Caco-2 (cell line): Measurements from ENCODE around the gene LPAR1. TPM values are rescaled to one million over a fixed set of nuclear protein-coding genes. Genes with fewer than 3 reads are reported as not detected.

Experiments
- BruUV-seq: library from RNA; stranded (reverse); fragments of 400-500 nt; replicated peaks from 2 replicates; lab custom pipeline; 2021; lab: Mats Ljungman, UMichigan
- CTCF ChIA-PET: fragments of 300-600 bp; sonication (Branson Sonifier 250); formaldehyde crosslinking; loops from one replicate; lab custom pipeline; 2022; ENCODE audit warnings: antibody characterized with exemption; lab: Charles Lee
- POLR2A ChIA-PET: fragments of 300-600 bp; sonication (Branson Sonifier 250); formaldehyde crosslinking; loops from one replicate; lab custom pipeline; 2022; ENCODE audit warnings: antibody characterized with exemption; lab: Charles Lee
- DNase-seq, 2 experiments: peaks; one replicate each; pipeline versions ENCODE4 v3.0.0 to v3.0.0-alpha.2; 2020 to 2022
- H3K27me3 ChIP-seq: replicated peaks from 2 replicates; pipeline ENCODE4 v1.6.0; 2011; ENCODE audit warnings: low read length; ENCODE audit not compliant: control insufficient read depth, insufficient read depth
- H3K36me3 ChIP-seq: 2 replicates; pipeline ENCODE4 v1.5.1; 2011; ENCODE audit warnings: low read length; ENCODE audit not compliant: control insufficient read depth, insufficient read depth
- H3K4me1 ChIP-seq: fragments of 250-450 bp; sonication (Bioruptor Pico); 2 replicates; pipeline ENCODE4 v1.5.1; 2020; ENCODE audit warnings: mild to moderate bottlenecking
- H3K4me3 ChIP-seq: 2 replicates; pipeline ENCODE4 v1.5.1; 2011; ENCODE audit warnings: low read depth, mild to moderate bottlenecking, control low read depth, low read length
- H3K9me3 ChIP-seq: fragments of 250-450 bp; sonication (Bioruptor Pico); 2 replicates; pipeline ENCODE4 v1.5.1; 2020; ENCODE audit warnings: mild to moderate bottlenecking, moderate library complexity
- H3K27ac Mint-ChIP-seq: one replicate; pipeline ENCODE4 v1.8.0; 2022; ENCODE audit warnings: mixed read lengths; ENCODE audit not compliant: unreplicated experiment
- H3K27me3 Mint-ChIP-seq: one replicate; pipeline ENCODE4 v1.8.0; 2022; ENCODE audit warnings: mixed read lengths; ENCODE audit not compliant: insufficient read depth, unreplicated experiment
- H3K36me3 Mint-ChIP-seq: one replicate; pipeline ENCODE4 v1.8.0; 2022; ENCODE audit warnings: mild to moderate bottlenecking, mixed read lengths; ENCODE audit not compliant: insufficient read depth, unreplicated experiment
- H3K4me1 Mint-ChIP-seq: one replicate; pipeline ENCODE4 v1.8.0; 2022; ENCODE audit warnings: low read depth, mixed read lengths; ENCODE audit not compliant: unreplicated experiment
- H3K4me3 Mint-ChIP-seq: one replicate; pipeline ENCODE4 v1.8.0; 2022; ENCODE audit warnings: mild to moderate bottlenecking, moderate library complexity, mixed read lengths; ENCODE audit not compliant: unreplicated experiment
- H3K9me3 Mint-ChIP-seq: one replicate; pipeline ENCODE4 v1.8.0; 2022; ENCODE audit warnings: mixed read lengths; ENCODE audit not compliant: unreplicated experiment
- intact Hi-C: fragments of 100-400 bp; cut with micrococcal nuclease; formaldehyde crosslinking; loops from one replicate; pipeline ENCODE4 v1.10.0; 2022; ENCODE audit not compliant: unreplicated experiment
- total RNA-seq: library from RNA; stranded (reverse); gene quantifications from 2 replicates; pipeline ENCODE4 v1.2.3, GENCODE V29; 2022
- TF ChIP-seq, protein P1 (sequence below), 2 experiments: fragments of 200-600 bp in 1 of 2; IDR thresholded peaks; 1 replicate in 1 of 2; 2 replicates in 1 of 2; pipeline versions ENCODE4 v1.5.1 to v1.8.0; 2011 to 2022; ENCODE audit warnings: antibody characterized with exemption in 1 of 2, control low read depth in 1 of 2, inconsistent platforms in 1 of 2, low read depth in 1 of 2, low read length in 1 of 2, mild to moderate bottlenecking in 1 of 2, moderate library complexity in 1 of 2; ENCODE audit not compliant: insufficient read depth in 1 of 2, severe bottlenecking in 1 of 2, unreplicated experiment in 1 of 2

LPAR1 gene
- total RNA-seq, 1 experiment from 2014 or later, result 20.3 TPM

DNA sequence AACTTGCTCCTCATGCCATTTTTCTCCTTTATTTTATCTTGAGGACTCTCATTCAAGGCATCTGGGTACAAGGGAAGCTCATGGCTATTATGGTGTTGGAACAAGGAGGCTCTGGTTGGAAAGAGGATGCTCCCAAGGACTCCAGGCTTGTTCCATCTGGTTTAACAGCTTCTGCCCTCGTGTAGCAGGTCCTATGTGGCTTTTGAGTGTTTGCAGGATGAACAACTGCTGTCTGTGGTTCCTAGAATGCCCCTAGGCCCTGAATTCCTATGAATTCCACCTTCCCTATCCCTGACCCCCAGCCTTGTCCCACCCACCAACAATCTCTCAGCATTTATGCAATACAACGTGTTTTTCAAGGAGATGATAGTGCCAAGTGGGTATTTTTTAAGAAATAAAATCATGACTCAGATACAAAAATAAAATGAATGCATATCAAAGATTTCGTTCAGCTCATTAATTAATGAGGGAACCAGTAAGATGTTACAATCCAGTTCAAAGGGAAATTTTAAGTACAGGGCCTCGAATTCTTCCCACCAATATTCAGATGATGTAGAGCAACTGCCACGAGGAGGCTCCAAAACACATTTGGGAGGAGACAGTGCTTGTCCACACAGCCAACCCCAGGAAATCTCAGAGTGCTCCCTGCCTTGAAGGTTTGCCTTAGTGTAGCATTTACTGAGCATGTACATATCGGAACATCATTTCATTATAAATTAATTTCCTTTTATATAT, 187.7 kb downstream of the LPAR1 start:
- H3K4me3 ChIP-seq, result no peak overlapping the region
- Mint-ChIP-seq H3K9me3 (peaks cover 26% of the 10 kb centered on the region), H3K27ac (no peak overlapping the region), H3K27me3 (no peaks in the 10 kb centered on the region), H3K4me1 (no peaks in the 10 kb centered on the region), H3K4me3 (no peak overlapping the region), H3K36me3 (no peaks in the 10 kb centered on the region)
- TF ChIP-seq, protein P1, sequence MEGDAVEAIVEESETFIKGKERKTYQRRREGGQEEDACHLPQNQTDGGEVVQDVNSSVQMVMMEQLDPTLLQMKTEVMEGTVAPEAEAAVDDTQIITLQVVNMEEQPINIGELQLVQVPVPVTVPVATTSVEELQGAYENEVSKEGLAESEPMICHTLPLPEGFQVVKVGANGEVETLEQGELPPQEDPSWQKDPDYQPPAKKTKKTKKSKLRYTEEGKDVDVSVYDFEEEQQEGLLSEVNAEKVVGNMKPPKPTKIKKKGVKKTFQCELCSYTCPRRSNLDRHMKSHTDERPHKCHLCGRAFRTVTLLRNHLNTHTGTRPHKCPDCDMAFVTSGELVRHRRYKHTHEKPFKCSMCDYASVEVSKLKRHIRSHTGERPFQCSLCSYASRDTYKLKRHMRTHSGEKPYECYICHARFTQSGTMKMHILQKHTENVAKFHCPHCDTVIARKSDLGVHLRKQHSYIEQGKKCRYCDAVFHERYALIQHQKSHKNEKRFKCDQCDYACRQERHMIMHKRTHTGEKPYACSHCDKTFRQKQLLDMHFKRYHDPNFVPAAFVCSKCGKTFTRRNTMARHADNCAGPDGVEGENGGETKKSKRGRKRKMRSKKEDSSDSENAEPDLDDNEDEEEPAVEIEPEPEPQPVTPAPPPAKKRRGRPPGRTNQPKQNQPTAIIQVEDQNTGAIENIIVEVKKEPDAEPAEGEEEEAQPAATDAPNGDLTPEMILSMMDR (IDR thresholded peaks at IDR 0.05; ENCODE audit: insufficient read depth in 1 of 2, low read depth in 1 of 2, low read length in 1 of 2, severe bottlenecking in 1 of 2, unreplicated experiment in 1 of 2), result no peak
- no TSS peak for BruUV-seq
- DNase-seq, result no peak
- intact Hi-C loops, result no loop called here
- no peaks in the 10 kb centered on the region for H3K27me3 ChIP-seq
- H3K36me3 ChIP-seq, result no peaks in the 10 kb centered on the region
- no peaks in the 10 kb centered on the region for H3K4me1 ChIP-seq
- peaks cover 10% of the 10 kb centered on the region for H3K9me3 ChIP-seq
- POLR2A ChIA-PET, result no interaction called here
- CTCF ChIA-PET, result no interaction called here

DNA sequence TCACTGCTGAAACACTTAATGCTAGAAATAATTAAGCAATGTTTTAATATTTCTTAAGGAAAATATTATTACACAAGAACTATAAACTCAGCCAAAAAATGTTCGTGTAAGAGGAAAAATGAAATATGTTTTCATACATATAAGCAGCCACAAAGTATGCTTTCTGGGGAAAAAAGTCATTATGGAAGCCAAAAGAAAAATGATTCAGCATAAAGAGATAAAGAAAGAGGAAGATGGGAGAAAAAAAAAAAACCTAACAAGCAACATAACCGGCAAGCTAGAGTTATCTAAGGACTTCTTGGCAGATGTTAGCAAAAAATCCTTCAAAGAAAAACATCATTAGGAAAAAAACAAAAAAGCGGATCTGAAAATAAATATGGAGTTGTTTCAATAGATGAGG, 190.6 kb downstream of the LPAR1 start:
- CTCF ChIA-PET, result no interaction called here
- H3K36me3 ChIP-seq, result no peaks in the 10 kb centered on the region
- H3K9me3 Mint-ChIP-seq, result peaks cover 3% of the 10 kb centered on the region
- no peaks in the 10 kb centered on the region for H3K4me1 Mint-ChIP-seq
- no peaks in the 10 kb centered on the region for H3K27me3 Mint-ChIP-seq
- intact Hi-C loops, result loop anchor here (10.0 kb wide), 1 partner anchor 447 kb away; no protein-coding TSS in a partner anchor
- DNase-seq, result no peak
- TF ChIP-seq, protein P1 (IDR thresholded peaks at IDR 0.05; ENCODE audit: insufficient read depth in 1 of 2, low read depth in 1 of 2, low read length in 1 of 2, severe bottlenecking in 1 of 2, unreplicated experiment in 1 of 2), result no peak
- no peak overlapping the region for H3K4me3 ChIP-seq
- no TSS peak for BruUV-seq
- H3K9me3 ChIP-seq, result peaks cover 2% of the 10 kb centered on the region; the same call in 1 of the 2 replicates
- no peak overlapping the region for H3K27ac Mint-ChIP-seq
- no peaks in the 10 kb centered on the region for H3K36me3 Mint-ChIP-seq
- H3K4me1 ChIP-seq, result no peaks in the 10 kb centered on the region
- H3K27me3 ChIP-seq, result no peaks in the 10 kb centered on the region
- POLR2A ChIA-PET, result no interaction called here
- no peak overlapping the region for H3K4me3 Mint-ChIP-seq

DNA sequence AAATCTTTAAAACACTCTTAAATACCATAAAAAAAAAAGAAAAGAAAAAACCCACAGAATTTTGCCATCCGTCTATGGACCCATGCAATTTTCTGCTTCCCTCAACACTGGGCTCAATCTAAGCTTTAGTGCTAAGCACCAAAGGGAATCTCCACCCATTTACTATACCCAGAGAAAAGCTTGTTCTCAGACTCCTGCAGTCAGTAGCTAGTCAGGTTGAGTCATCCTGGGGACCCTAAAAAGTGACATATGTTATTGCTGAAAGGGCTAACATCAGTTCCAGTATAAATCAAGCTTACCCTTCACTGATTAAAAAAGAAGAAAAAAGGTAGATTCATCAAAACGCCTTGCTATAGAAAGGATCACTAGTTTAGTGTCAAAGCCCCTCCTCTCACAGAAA, 192.1 kb downstream of the LPAR1 start:
- TF ChIP-seq, protein P1 (IDR thresholded peaks at IDR 0.05; ENCODE audit: insufficient read depth in 1 of 2, low read depth in 1 of 2, low read length in 1 of 2, severe bottlenecking in 1 of 2, unreplicated experiment in 1 of 2), result no peak
- DNase-seq, result no peak
- H3K4me3 ChIP-seq, result no peak overlapping the region
- H3K36me3 ChIP-seq, result no peaks in the 10 kb centered on the region
- no peaks in the 10 kb centered on the region for H3K9me3 ChIP-seq
- BruUV-seq, result no TSS peak
- H3K36me3 Mint-ChIP-seq, result no peaks in the 10 kb centered on the region
- no peaks in the 10 kb centered on the region for H3K27me3 Mint-ChIP-seq
- H3K27me3 ChIP-seq, result no peaks in the 10 kb centered on the region
- intact Hi-C loops, result loop anchor here (10.0 kb wide), 1 partner anchor 449 kb away; no protein-coding TSS in a partner anchor
- CTCF ChIA-PET, result no interaction called here
- H3K27ac Mint-ChIP-seq, result no peak overlapping the region
- POLR2A ChIA-PET, result no interaction called here
- H3K4me3 Mint-ChIP-seq, result no peak overlapping the region
- no peaks in the 10 kb centered on the region for H3K4me1 Mint-ChIP-seq
- H3K4me1 ChIP-seq, result no peaks in the 10 kb centered on the region
- H3K9me3 Mint-ChIP-seq, result no peaks in the 10 kb centered on the region
